Esophagus (tissue), 2 donors: ENCODE results near the gene CCDC196. TPM values are rescaled to one million over a fixed set of nuclear protein-coding genes. Genes with fewer than 3 reads are reported as not detected.
"Not testable (repeated sequence)": the region's sequence is repeated elsewhere in the genome, so short reads cannot be mapped to it uniquely, and the experiment has no call there.

Experiments used
- H3K27ac ChIP-seq, 2 donors: one replicate each; pipeline ENCODE4 v1.5.1; 2013; ENCODE audit warnings: low read depth in 2 of 2, mild to moderate bottlenecking in 2 of 2, inconsistent platforms in 1 of 2, low read length in 1 of 2, moderate library complexity in 1 of 2
- H3K27me3 ChIP-seq, 2 donors: one replicate each; pipeline ENCODE4 v1.6.1; 2013; ENCODE audit warnings: low read length in 2 of 2, control low read depth in 1 of 2, mild to moderate bottlenecking in 1 of 2; ENCODE audit not compliant: insufficient read depth in 2 of 2, control insufficient read depth in 1 of 2
- H3K36me3 ChIP-seq, 2 donors: one replicate each; pipeline ENCODE4 v1.6.1; 2013; ENCODE audit warnings: low read length in 1 of 2; ENCODE audit not compliant: control insufficient read depth in 2 of 2, insufficient read depth in 2 of 2
- H3K4me1 ChIP-seq, 2 donors: one replicate each; pipeline ENCODE4 v1.6.1; 2013; ENCODE audit warnings: low read length in 1 of 2; ENCODE audit not compliant: control insufficient read depth in 2 of 2, insufficient read depth in 2 of 2
- H3K4me3 ChIP-seq, 2 donors: one replicate each; pipeline ENCODE4 v1.5.1; 2013; ENCODE audit warnings: low read length in 2 of 2, mild to moderate bottlenecking in 2 of 2, low read depth in 1 of 2, moderate library complexity in 1 of 2
- H3K9me3 ChIP-seq, 2 donors: one replicate each; pipeline ENCODE4 v1.6.1; 2013; ENCODE audit warnings: mild to moderate bottlenecking in 2 of 2, low read depth in 1 of 2, low read length in 1 of 2, moderate library complexity in 1 of 2; ENCODE audit not compliant: control insufficient read depth in 2 of 2, insufficient read depth in 1 of 2
- WGBS, 2 donors: extraction: QIAGEN DNeasy Blood & Tissue Kit; methylation state at CpG; one replicate each; pipeline ENCODE4 v1.1.7; 2013; 5-methylcytosine and 5-hydroxymethylcytosine counted together
- polyA plus RNA-seq, 2 donors: library from polyadenylated mRNA; stranded (reverse); fragments of 200-250 nt; gene quantifications; one replicate each; pipeline ENCODE4 v1.2.3, GENCODE V29; 2013
- donor health status: healthy with polysubstance abuse.
- donor health status: Bipolar disorder and iron deficiency.

The CCDC196 gene
- polyA plus RNA-seq, 2 donors = not detected

GRCh38 chr14:66540038-66540437, 53.9 kb downstream of the CCDC196 start:
- WGBS, 2 donors = 64 to 76% methylated on average over 1 of the region's 1 CpG
- H3K36me3 ChIP-seq = no peaks in the 10 kb centered on the region
- no peak overlapping the region for H3K4me3 ChIP-seq
- no peak overlapping the region for H3K27ac ChIP-seq
- no peaks in the 10 kb centered on the region for H3K4me1 ChIP-seq
- H3K9me3 ChIP-seq = no peaks in the 10 kb centered on the region
- H3K27me3 ChIP-seq = no peaks in the 10 kb centered on the region

GRCh38 chr14:66541627-66542026, 55.5 kb downstream of the CCDC196 start:
- Histone ChIP-seq H3K9me3 (no peaks in the 10 kb centered on the region), H3K27ac (no peak overlapping the region), H3K27me3 (no peaks in the 10 kb centered on the region), H3K4me3 (no peak overlapping the region), H3K36me3 (no peaks in the 10 kb centered on the region), H3K4me1 (no peaks in the 10 kb centered on the region)
- 82 to 89% methylated on average over 3 of the region's 3 CpGs for WGBS, 2 donors

- WGBS, 2 donors = 48 to 58% methylated on average over 2 of the region's 2 CpGs
Measured at GRCh38 chr14:66543996-66544395, 57.8 kb downstream of the CCDC196 start.

DNA sequence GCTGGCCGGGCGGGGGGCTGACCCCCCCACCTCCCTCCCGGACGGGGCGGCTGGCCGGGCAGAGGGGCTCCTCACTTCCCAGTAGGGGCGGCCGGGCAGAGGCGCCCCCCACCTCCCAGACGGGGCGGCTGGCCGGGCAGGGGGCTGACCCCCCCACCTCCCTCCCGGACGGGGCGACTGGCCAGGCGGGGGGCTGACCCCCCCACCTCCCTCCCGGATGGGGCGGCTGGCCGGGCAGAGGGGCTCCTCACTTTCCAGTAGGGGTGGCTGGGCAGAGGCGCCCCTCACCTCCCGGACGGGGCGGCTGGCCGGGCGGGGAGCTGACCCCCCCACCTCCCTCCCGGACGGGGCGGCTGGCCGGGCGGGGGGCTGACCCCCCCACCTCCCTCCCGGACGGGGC, 59.0 kb downstream of the CCDC196 start:
- H3K4me3 ChIP-seq, H3K27ac ChIP-seq, H3K36me3 ChIP-seq, H3K4me1 ChIP-seq, H3K27me3 ChIP-seq, H3K9me3 ChIP-seq: not testable (repeated sequence)
- 97 to 100% methylated on average over 6 to 23 of the region's 32 CpGs for WGBS, 2 donors

More at GRCh38 chr14:66543996-66544395, 57.8 kb downstream of the CCDC196 start:
- no peaks in the 10 kb centered on the region for H3K36me3 ChIP-seq
- H3K27me3 ChIP-seq = no peaks in the 10 kb centered on the region
- no peak overlapping the region for H3K27ac ChIP-seq
- no peaks in the 10 kb centered on the region for H3K9me3 ChIP-seq
- no peak overlapping the region for H3K4me3 ChIP-seq
- no peaks in the 10 kb centered on the region for H3K4me1 ChIP-seq

GRCh38 chr14:66545751-66546150, 59.6 kb downstream of the CCDC196 start:
- not testable (repeated sequence) for H3K36me3 ChIP-seq, H3K27me3 ChIP-seq, H3K27ac ChIP-seq, H3K4me3 ChIP-seq, H3K4me1 ChIP-seq, H3K9me3 ChIP-seq
- 93 to 94% methylated on average over 21 to 31 of the region's 32 CpGs for WGBS, 2 donors

Other genes with a start within 250 kb of the CCDC196 start
- gene GPHN, start 21.8 kb downstream of the CCDC196 start, polyA plus RNA-seq = 10 to 100 TPM in 1 of 2 donors, 1 to 10 TPM in 1; 9.8 to 19.8 TPM